GM19023 (cell line): ENCODE results near the gene CDC42EP5.

Experiments
- ATAC-seq: cut with Tn5 transposase; IDR thresholded peaks from one replicate; pipeline ENCODE4 v1.9.1; 2021; ENCODE audit warnings: mild to moderate bottlenecking, moderate library complexity; ENCODE audit not compliant: unreplicated experiment

Gene CDC42EP5

GRCh38 chr19:54428323-54429175, 44.5 kb downstream of the CDC42EP5 start:
- ATAC-seq, result no peak

GRCh38 chr19:54427586-54427985, 45.5 kb downstream of the CDC42EP5 start:
- no peak for ATAC-seq

GRCh38 chr19:54426291-54426931, 46.7 kb downstream of the CDC42EP5 start:
- ATAC-seq, result no peak

- ATAC-seq, result no peak
These were observed 47.7 kb downstream of the CDC42EP5 start for GRCh38 chr19:54425382-54425723.

GRCh38 chr19:54424660-54425381, 48.3 kb downstream of the CDC42EP5 start:
- ATAC-seq, result no peak

GRCh38 chr19:54424201-54424600, 48.9 kb downstream of the CDC42EP5 start:
- ATAC-seq, result no peak

GRCh38 chr19:54422136-54422535, 51.0 kb downstream of the CDC42EP5 start:
- no peak for ATAC-seq

GRCh38 chr19:54421521-54421920, 51.6 kb downstream of the CDC42EP5 start:
- no peak for ATAC-seq

GRCh38 chr19:54421169-54421516, 52.0 kb downstream of the CDC42EP5 start:
- no peak for ATAC-seq

- no peak for ATAC-seq
These were observed 52.5 kb downstream of the CDC42EP5 start for GRCh38 chr19:54420383-54421168.

- ATAC-seq, result no peak
These were observed 53.1 kb downstream of the CDC42EP5 start for GRCh38 chr19:54420068-54420382.

- no peak for ATAC-seq
These were observed 53.9 kb downstream of the CDC42EP5 start for GRCh38 chr19:54418930-54419800.

GRCh38 chr19:54418030-54418929, 54.8 kb downstream of the CDC42EP5 start:
- no peak for ATAC-seq

- ATAC-seq, result no peak
These were observed 56.2 kb downstream of the CDC42EP5 start for GRCh38 chr19:54416695-54417491.

- ATAC-seq, result no peak
These were observed 57.0 kb downstream of the CDC42EP5 start for GRCh38 chr19:54415901-54416673.

- no peak for ATAC-seq
These were observed 57.7 kb downstream of the CDC42EP5 start, which contains the start of gene TTYH1 for GRCh38 chr19:54415208-54415900. Gene TTYH1, plus strand, starts transcription at chr19:54415464. Its CDS starts 89 bp downstream, at chr19:54415553.
